RWPE2 (cell line): ENCODE results near the gene PI16.

ENCODE experiments used
- ATAC-seq: fragments of 200-7000 bp; cut with Tn5 transposase; 3 replicates; pipeline ENCODE4 v1.9.1; 2021; ENCODE audit warnings: low read depth
- DNase-seq: peaks from one replicate; pipeline ENCODE4 v3.0.0-alpha.2; 2020; ENCODE audit warnings: low spot score
- H3K27ac ChIP-seq: fragments of 450-650 bp; 2 replicates; pipeline ENCODE4 v1.5.1; 2017; ENCODE audit warnings: mild to moderate bottlenecking; ENCODE audit not compliant: poor library complexity, severe bottlenecking
- H3K27me3 ChIP-seq: fragments of 250-450 bp; sonication (Bioruptor Pico); 2 replicates; pipeline ENCODE4 v1.5.1; 2021; ENCODE audit warnings: mild to moderate bottlenecking, moderate library complexity; ENCODE audit not compliant: insufficient read depth, poor library complexity, severe bottlenecking
- H3K36me3 ChIP-seq: fragments of 250-450 bp; sonication (Bioruptor Pico); 2 replicates; pipeline ENCODE4 v1.5.1; 2020; ENCODE audit warnings: low read depth, mild to moderate bottlenecking, moderate library complexity
- H3K4me1 ChIP-seq: fragments of 250-450 bp; sonication (Bioruptor Pico); 2 replicates; pipeline ENCODE4 v1.5.1; 2021; ENCODE audit warnings: mild to moderate bottlenecking, moderate library complexity; ENCODE audit not compliant: insufficient read depth, poor library complexity, severe bottlenecking
- H3K4me3 ChIP-seq: fragments of 250-450 bp; sonication (Bioruptor Pico); 2 replicates; pipeline ENCODE4 v1.5.1; 2021; ENCODE audit warnings: mild to moderate bottlenecking, moderate library complexity; ENCODE audit not compliant: severe bottlenecking
- H3K9me3 ChIP-seq: fragments of 250-450 bp; sonication (Bioruptor Pico); 2 replicates; pipeline ENCODE4 v1.5.1; 2021; ENCODE audit warnings: mild to moderate bottlenecking, moderate library complexity; ENCODE audit not compliant: severe bottlenecking
- TF ChIP-seq, protein P1 (sequence below): fragments of 450-650 bp; IDR thresholded peaks from one replicate; pipeline ENCODE4 v1.5.1; 2017; ENCODE audit warnings: mild to moderate bottlenecking, moderate library complexity; ENCODE audit not compliant: poor library complexity, severe bottlenecking

PI16 gene

DNA sequence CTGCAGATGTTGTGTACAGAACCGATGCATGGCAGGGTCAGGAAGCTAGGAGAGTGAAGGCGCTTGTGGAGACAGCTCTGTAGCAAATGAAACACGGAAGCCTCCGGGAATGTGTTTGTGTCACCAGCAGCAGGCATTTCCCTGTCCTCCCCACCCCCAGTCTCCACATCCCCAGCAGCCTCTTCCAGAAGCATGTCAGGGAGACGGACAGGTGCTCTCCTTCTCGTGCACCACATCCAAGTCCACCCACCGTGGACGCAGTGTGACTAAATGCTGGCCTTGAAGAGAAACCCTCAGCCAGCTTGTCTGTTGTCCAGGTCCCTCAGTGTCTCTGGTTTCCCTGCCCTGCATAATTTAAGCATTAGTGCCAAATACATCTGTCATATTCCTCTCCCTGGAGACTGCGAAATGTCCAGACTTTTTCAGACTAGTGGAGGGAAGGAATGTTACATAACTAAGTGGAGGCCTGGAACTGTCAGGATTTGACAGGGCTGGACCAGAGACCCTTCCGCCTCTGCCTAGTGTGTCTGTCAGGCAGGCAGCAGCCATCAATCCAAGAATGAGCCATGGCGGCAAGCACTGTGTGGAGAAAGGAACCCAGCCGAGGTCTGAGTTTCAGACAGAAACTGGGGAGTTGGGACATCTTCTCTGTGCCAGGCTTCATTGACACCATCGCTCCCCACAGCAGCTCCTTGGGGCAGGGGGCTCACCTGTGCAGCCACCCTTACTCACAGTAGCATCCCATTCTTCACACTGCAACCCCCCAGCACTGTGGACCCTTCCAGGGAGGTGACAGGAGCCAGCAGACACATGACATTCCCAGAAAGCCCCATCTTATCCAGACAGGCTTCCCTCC lies 26.6 kb upstream of the PI16 start:
- H3K27ac ChIP-seq, result no peak overlapping the region
- TF ChIP-seq, protein P1, sequence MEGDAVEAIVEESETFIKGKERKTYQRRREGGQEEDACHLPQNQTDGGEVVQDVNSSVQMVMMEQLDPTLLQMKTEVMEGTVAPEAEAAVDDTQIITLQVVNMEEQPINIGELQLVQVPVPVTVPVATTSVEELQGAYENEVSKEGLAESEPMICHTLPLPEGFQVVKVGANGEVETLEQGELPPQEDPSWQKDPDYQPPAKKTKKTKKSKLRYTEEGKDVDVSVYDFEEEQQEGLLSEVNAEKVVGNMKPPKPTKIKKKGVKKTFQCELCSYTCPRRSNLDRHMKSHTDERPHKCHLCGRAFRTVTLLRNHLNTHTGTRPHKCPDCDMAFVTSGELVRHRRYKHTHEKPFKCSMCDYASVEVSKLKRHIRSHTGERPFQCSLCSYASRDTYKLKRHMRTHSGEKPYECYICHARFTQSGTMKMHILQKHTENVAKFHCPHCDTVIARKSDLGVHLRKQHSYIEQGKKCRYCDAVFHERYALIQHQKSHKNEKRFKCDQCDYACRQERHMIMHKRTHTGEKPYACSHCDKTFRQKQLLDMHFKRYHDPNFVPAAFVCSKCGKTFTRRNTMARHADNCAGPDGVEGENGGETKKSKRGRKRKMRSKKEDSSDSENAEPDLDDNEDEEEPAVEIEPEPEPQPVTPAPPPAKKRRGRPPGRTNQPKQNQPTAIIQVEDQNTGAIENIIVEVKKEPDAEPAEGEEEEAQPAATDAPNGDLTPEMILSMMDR, result no peak
- DNase-seq (no peak), ATAC-seq (no peak)
- H3K4me1 ChIP-seq, result peaks cover 12% of the 10 kb centered on the region
- no peaks in the 10 kb centered on the region for H3K27me3 ChIP-seq
- peaks cover 2% of the 10 kb centered on the region for H3K9me3 ChIP-seq
- no peak overlapping the region for H3K4me3 ChIP-seq
- H3K36me3 ChIP-seq, result peaks cover 14% of the 10 kb centered on the region

DNA sequence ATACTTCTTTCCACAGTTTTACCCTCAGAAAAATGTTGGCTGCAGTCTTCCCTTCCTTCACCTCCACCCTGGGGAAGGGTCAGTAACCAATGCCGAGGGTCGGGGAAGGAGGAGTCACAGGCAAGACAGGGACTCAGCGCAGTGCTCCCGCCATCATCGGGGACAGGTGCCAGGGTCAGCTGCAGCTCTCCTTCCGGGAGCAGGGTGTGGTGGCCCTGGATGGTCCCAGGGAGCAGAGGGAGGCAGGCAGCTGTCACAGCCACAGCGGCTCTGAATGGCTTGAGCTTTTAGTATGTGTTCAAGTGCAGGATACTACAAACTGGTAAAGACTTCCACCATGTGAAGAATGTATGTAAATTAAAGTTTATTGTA lies 26.0 kb upstream of the PI16 start:
- no peak for ATAC-seq
- no peaks in the 10 kb centered on the region for H3K27me3 ChIP-seq
- H3K36me3 ChIP-seq, result peaks cover 9% of the 10 kb centered on the region
- H3K4me1 ChIP-seq, result peaks cover 16% of the 10 kb centered on the region
- peaks cover 2% of the 10 kb centered on the region for H3K9me3 ChIP-seq
- no peak overlapping the region for H3K4me3 ChIP-seq
- DNase-seq, result no peak
- no peak overlapping the region for H3K27ac ChIP-seq
- TF ChIP-seq, protein P1, result no peak

DNA sequence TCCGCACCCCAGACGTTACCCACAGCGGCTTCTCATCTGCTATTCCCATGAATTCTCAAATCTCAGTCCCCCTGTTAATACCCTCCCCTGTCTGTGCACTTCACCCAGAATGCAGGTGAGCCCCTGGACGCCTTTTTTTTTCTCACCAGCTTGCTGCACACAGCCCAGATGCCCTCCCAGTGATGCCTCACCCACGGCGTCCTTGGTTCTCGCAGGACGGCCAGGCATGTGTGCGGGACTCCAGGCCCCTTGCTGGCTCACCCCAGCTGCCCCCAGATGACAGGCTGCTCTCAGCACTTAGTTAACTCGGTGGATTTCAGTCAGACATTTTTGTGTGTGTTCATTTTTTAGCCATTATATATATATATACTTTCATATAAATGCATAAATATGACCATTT lies 25.4 kb upstream of the PI16 start:
- no peaks in the 10 kb centered on the region for H3K27me3 ChIP-seq
- TF ChIP-seq, protein P1, result no peak
- no peak for ATAC-seq
- H3K27ac ChIP-seq, result no peak overlapping the region
- peaks cover 23% of the 10 kb centered on the region for H3K4me1 ChIP-seq
- no peak for DNase-seq
- peaks cover 2% of the 10 kb centered on the region for H3K9me3 ChIP-seq
- no peak overlapping the region for H3K4me3 ChIP-seq
- H3K36me3 ChIP-seq, result peaks cover 6% of the 10 kb centered on the region; the same call in 1 of the 2 replicates

DNA sequence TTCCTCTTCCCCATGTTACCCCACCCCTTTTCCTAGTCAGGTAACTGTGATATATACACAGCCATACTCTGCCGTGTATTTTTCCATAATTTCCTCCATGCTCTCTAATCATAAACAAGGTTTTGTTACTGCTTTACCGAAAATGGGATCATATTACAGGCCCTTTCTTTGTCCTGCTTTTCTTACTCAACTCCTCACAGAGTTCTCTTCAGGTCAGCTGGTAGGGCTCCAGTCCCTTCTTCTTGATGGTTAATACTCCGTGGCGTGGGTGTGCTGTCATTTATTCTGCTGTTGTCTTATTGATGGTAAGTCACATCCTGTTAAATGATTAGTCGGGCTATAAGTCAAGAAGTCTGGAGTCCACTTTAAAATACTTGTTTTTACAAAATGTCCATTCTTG lies 24.9 kb upstream of the PI16 start:
- H3K4me1 ChIP-seq, result peaks cover 24% of the 10 kb centered on the region
- peak; percentile 69 for ATAC-seq
- TF ChIP-seq, protein P1, result no peak

DNA sequence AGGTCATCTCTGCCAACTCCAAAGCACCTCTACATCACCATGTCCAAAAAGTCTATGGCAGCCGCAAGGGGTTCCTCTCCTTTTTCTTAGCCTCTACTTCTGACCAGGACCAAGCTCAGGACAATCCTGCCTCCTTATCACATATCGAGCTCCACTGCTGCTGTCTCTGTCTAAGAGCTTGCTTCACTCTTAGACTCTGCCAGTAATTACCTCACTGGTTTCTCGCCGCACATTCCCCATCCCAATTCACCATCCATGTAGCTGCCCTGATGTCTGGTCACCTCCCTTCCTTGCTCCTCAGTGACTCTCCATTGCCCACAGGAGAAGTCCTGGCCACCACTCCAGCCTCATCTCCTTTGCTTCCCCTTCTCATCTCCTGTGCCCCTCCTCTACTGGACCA lies 24.1 kb upstream of the PI16 start:
- Histone ChIP-seq H3K4me3 (no peak overlapping the region), H3K4me1 (peaks cover 29% of the 10 kb centered on the region), H3K27ac (no peak overlapping the region), H3K36me3 (no peaks in the 10 kb centered on the region), H3K9me3 (peaks cover 2% of the 10 kb centered on the region), H3K27me3 (no peaks in the 10 kb centered on the region)
- DNase-seq, result no peak
- ATAC-seq, result no peak
- TF ChIP-seq, protein P1, result no peak

More for the DNA sequence above, 24.9 kb upstream of the PI16 start:
- no peak for DNase-seq
- Histone ChIP-seq H3K4me3 (no peak overlapping the region), H3K27ac (no peak overlapping the region), H3K9me3 (peaks cover 2% of the 10 kb centered on the region), H3K36me3 (peaks cover 4% of the 10 kb centered on the region; the same call in 1 of the 2 replicates), H3K27me3 (no peaks in the 10 kb centered on the region)
